ENCODE data around the gene ISLR.

GRCh38 chr15:74210729-74211128 lies 37.2 kb downstream of the ISLR start:
- TF ChIP-seq POLR2AphosphoS5 (IDR thresholded peaks at IDR 0.05; ENCODE audit: low read depth, low read length): no peak
- no peak for TF ChIP-seq SIN3A (IDR thresholded peaks at IDR 0.05; ENCODE audit: borderline replicate concordance, insufficient read depth, low read length)
